NCI-H2081 (cell line): Measurements from ENCODE around the gene NRSN1.

Experiments
- DNase-seq, 2 experiments: peaks; one replicate each; lab custom pipeline; 2025; lab: John Stamatoyannopoulos, UW

The NRSN1 gene

GRCh38 chr6:24125980-24126379 lies at the start of gene NRSN1:
Gene NRSN1, plus strand, starts transcription at chr6:24126215. Its CDS starts 8,113 bp downstream, at chr6:24134328.
- DNase-seq = peak; percentile 82 to 83

GRCh38 chr6:24078200-24078599 lies 47.8 kb upstream of the NRSN1 start:
- DNase-seq = no peak

- DNase-seq = no peak
These were observed 46.9 kb upstream of the NRSN1 start for GRCh38 chr6:24079076-24079475.

- DNase-seq = no peak
These were observed 45.3 kb upstream of the NRSN1 start for GRCh38 chr6:24080711-24081110.

GRCh38 chr6:24089736-24090135 lies 36.3 kb upstream of the NRSN1 start:
- no peak for DNase-seq

- no peak for DNase-seq
These were observed 33.6 kb upstream of the NRSN1 start for GRCh38 chr6:24092407-24092806.

GRCh38 chr6:24093381-24093780 lies 32.6 kb upstream of the NRSN1 start:
- no peak for DNase-seq

GRCh38 chr6:24099181-24099580 lies 26.8 kb upstream of the NRSN1 start:
- DNase-seq = no peak

- no peak for DNase-seq
These were observed 25.8 kb upstream of the NRSN1 start for GRCh38 chr6:24100024-24100769.

GRCh38 chr6:24100770-24101155 lies 25.3 kb upstream of the NRSN1 start:
- no peak for DNase-seq

GRCh38 chr6:24105191-24105590 lies 20.8 kb upstream of the NRSN1 start:
- DNase-seq = no peak

GRCh38 chr6:24106291-24106690 lies 19.7 kb upstream of the NRSN1 start:
- DNase-seq = no peak

GRCh38 chr6:24107294-24107693 lies 18.7 kb upstream of the NRSN1 start:
- DNase-seq = no peak

- DNase-seq = no peak
These were observed 18.0 kb upstream of the NRSN1 start for GRCh38 chr6:24108056-24108455.

GRCh38 chr6:24110417-24110816 lies 15.6 kb upstream of the NRSN1 start:
- DNase-seq = no peak

GRCh38 chr6:24113891-24114290 lies 12.1 kb upstream of the NRSN1 start:
- DNase-seq = no peak

GRCh38 chr6:24117021-24117420 lies 9.0 kb upstream of the NRSN1 start:
- no peak for DNase-seq

- no peak for DNase-seq
These were observed 3.9 kb upstream of the NRSN1 start for GRCh38 chr6:24122139-24122538.

- no peak for DNase-seq
These were observed 674 bp downstream of the NRSN1 start for GRCh38 chr6:24126586-24127192.

- no peak for DNase-seq
These were observed 1.3 kb downstream of the NRSN1 start for GRCh38 chr6:24127316-24127715.

- no peak for DNase-seq
These were observed 5.7 kb downstream of the NRSN1 start for GRCh38 chr6:24131751-24132150.

- DNase-seq = no peak
These were observed 13.1 kb downstream of the NRSN1 start for GRCh38 chr6:24139080-24139479.

- DNase-seq = no peak
These were observed 13.6 kb downstream of the NRSN1 start for GRCh38 chr6:24139639-24140038.

GRCh38 chr6:24140591-24140990 lies 14.6 kb downstream of the NRSN1 start:
- no peak for DNase-seq
